CD4-positive, alpha-beta T cell (primary cell): ENCODE data around the gene TMEM62. TPM values are rescaled to one million over a fixed set of nuclear protein-coding genes. Genes with fewer than 3 reads are reported as not detected.

ENCODE experiments used
- ATAC-seq: fragments of 200-7000 bp; cut with Tn5 transposase; one replicate; pipeline ENCODE4 v1.10.0; 2022; ENCODE audit warnings: mild to moderate bottlenecking; ENCODE audit not compliant: poor library complexity
- CTCF ChIA-PET: fragments of 350-600 bp; sonication (Branson Sonifier 250); formaldehyde crosslinking; loops from one replicate; lab custom pipeline; 2021; ENCODE audit warnings: antibody characterized with exemption, inconsistent platforms; lab: Charles Lee
- POLR2A ChIA-PET: fragments of 350-600 bp; sonication (Branson Sonifier 250); formaldehyde crosslinking; loops from one replicate; lab custom pipeline; 2021; ENCODE audit warnings: antibody characterized with exemption, inconsistent platforms; lab: Charles Lee
- DNase-seq, 14 experiments: peaks; one replicate each; pipeline ENCODE4 v3.0.0-alpha.2; 2013 to 2020; ENCODE audit warnings: mixed read lengths in 2 of 14
- H3K27ac ChIP-seq, 2 donors: one replicate each; pipeline versions ENCODE4 v1.5.1 to v1.7.0; 2013; ENCODE audit warnings: low read length in 2 of 2, low read depth in 1 of 2, mild to moderate bottlenecking in 1 of 2
- H3K27me3 ChIP-seq, 2 experiments: 1 replicate in 1 of 2; 2 replicates in 1 of 2; pipeline versions ENCODE4 v1.6.1 to v1.7.0; 2013; ENCODE audit warnings: low read length in 2 of 2, control low read depth in 1 of 2, mild to moderate bottlenecking in 1 of 2, moderate library complexity in 1 of 2; ENCODE audit not compliant: insufficient read depth in 2 of 2, control insufficient read depth in 1 of 2
- H3K36me3 ChIP-seq: one replicate; pipeline ENCODE4 v1.6.1; 2013; ENCODE audit warnings: low read length, control low read depth; ENCODE audit not compliant: insufficient read depth
- H3K4me1 ChIP-seq: one replicate; pipeline ENCODE4 v1.6.1; 2013; ENCODE audit warnings: low read length, control low read depth; ENCODE audit not compliant: insufficient read depth
- H3K4me3 ChIP-seq: one replicate; pipeline ENCODE4 v1.5.1; 2013; ENCODE audit warnings: mild to moderate bottlenecking, low read length, moderate library complexity
- H3K9me3 ChIP-seq, 2 experiments: 1 replicate in 1 of 2; 2 replicates in 1 of 2; pipeline versions ENCODE4 v1.6.1 to v1.7.0; 2013; ENCODE audit warnings: low read length in 2 of 2, mild to moderate bottlenecking in 2 of 2, control low read depth in 1 of 2, moderate library complexity in 1 of 2; ENCODE audit not compliant: control insufficient read depth in 1 of 2, insufficient read depth in 1 of 2
- H3K27ac Mint-ChIP-seq: one replicate; pipeline ENCODE4 v1.8.0; 2020; ENCODE audit warnings: mixed read lengths
- H3K27me3 Mint-ChIP-seq: one replicate; pipeline ENCODE4 v1.8.0; 2021; ENCODE audit warnings: mixed read lengths
- H3K36me3 Mint-ChIP-seq: one replicate; pipeline ENCODE4 v1.8.0; 2021; ENCODE audit warnings: low read depth, mixed read lengths
- H3K4me1 Mint-ChIP-seq: one replicate; pipeline ENCODE4 v1.8.0; 2021; ENCODE audit warnings: low read depth, mixed read lengths
- H3K4me3 Mint-ChIP-seq: one replicate; pipeline ENCODE4 v1.8.0; 2020; ENCODE audit warnings: mild to moderate bottlenecking, mixed read lengths
- H3K9me3 Mint-ChIP-seq: one replicate; pipeline ENCODE4 v1.8.0; 2020; ENCODE audit warnings: mixed read lengths
- CTCF ChIP-seq: fragments of 200-600 bp; IDR thresholded peaks from one replicate; pipeline ENCODE4 v1.8.0; 2022; ENCODE audit warnings: antibody characterized with exemption, mild to moderate bottlenecking
- intact Hi-C, 2 experiments: fragments of 100-400 bp; cut with DNase I in 1 of 2; cut with micrococcal nuclease in 1 of 2; formaldehyde crosslinking; loops; one replicate each; pipeline versions ENCODE4 v1.15.1 to v1.9.0; 2023 to 2025; cut with DNase I, micrococcal nuclease
- total RNA-seq, 174 experiments: library from RNA in 2 of 174; stranded (reverse) in 2 of 174; gene quantifications; one replicate each; pipeline ENCODE4 v1.2.3 and lab custom pipeline; 2021 to 2026

The TMEM62 gene
- total RNA-seq, 2 experiments from 2014 or later = 17.5 to 22.5 TPM

DNA sequence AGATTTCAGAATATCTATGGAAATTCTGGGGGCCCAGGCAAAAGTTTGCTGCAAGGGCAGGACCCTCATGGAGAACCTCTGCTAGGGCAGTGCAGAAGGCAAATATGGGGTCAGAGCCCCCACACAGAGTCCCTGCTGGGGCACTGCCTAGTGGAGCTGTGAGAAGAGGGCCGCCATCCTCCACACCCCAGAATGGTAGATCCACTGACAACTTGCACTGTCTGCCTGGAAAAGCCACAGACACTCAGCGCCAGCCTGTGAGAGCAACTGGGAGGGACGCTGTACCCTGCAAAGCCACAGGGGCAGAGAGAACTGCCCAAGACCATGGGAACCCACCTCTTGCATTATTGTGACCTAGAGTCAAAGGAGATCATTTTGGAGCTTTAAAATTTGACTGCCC, 65.6 kb downstream of the TMEM62 start:
- CTCF ChIA-PET = no interaction called here

DNA sequence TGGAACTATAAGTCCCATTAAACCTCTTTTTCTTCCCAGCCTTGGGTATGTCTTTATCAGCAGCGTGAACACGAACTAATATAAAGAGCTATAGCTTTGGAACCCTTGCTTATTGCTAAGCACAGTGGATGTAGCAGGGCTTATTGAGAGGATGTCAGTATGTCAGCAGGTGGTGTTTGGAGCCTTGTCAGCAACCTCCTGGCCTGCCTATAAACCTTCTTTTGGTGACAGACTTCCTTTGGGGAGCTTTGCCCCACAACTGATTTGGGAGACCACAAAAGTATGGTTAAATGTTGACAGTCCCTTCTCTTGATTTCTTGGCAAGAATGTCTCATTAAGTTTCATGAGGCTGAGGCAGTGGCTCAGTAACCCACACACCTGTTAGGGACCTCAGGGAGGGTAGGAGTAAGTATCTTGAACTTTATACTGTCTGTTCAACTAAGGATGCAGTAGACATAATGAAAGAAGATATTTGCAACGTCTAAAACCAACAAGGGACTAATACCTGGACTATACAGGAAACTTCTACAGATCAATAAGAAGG, 66.6 kb downstream of the TMEM62 start:
- Histone ChIP-seq H3K36me3 (peaks cover 25% of the 10 kb centered on the region), H3K4me1 (peaks cover 3% of the 10 kb centered on the region), H3K27me3 (no peaks in the 10 kb centered on the region), H3K27ac (no peak overlapping the region), H3K4me3 (no peak overlapping the region), H3K9me3 (peaks cover 0 to 7% of the 10 kb centered on the region in 2 experiments)
- Mint-ChIP-seq H3K4me3 (no peak overlapping the region), H3K27me3 (no peaks in the 10 kb centered on the region), H3K36me3 (peaks cover 38% of the 10 kb centered on the region), H3K4me1 (peaks cover 6% of the 10 kb centered on the region), H3K27ac (no peak overlapping the region), H3K9me3 (peaks cover 5% of the 10 kb centered on the region)
- intact Hi-C loops = no loop called here
- no peak for ATAC-seq
- ChIA-PET POLR2A (no interaction called here), CTCF (no interaction called here)
- no peak for DNase-seq
- no peak for TF ChIP-seq CTCF

More for the DNA sequence above, 65.6 kb downstream of the TMEM62 start:
- H3K36me3 Mint-ChIP-seq = peaks cover 47% of the 10 kb centered on the region
- intact Hi-C loops = no loop called here
- H3K9me3 Mint-ChIP-seq = peaks cover 5% of the 10 kb centered on the region
- Histone ChIP-seq H3K27me3 (no peaks in the 10 kb centered on the region), H3K9me3 (peaks cover 0 to 7% of the 10 kb centered on the region in 2 experiments), H3K27ac (no peak overlapping the region), H3K36me3 (peaks cover 35% of the 10 kb centered on the region), H3K4me3 (no peak overlapping the region), H3K4me1 (no peaks in the 10 kb centered on the region)
- H3K27me3 Mint-ChIP-seq = no peaks in the 10 kb centered on the region
- DNase-seq (no peak), ATAC-seq (no peak)
- H3K27ac Mint-ChIP-seq = no peak overlapping the region
- H3K4me3 Mint-ChIP-seq = no peak overlapping the region
- TF ChIP-seq CTCF = no peak
- H3K4me1 Mint-ChIP-seq = no peaks in the 10 kb centered on the region
- POLR2A ChIA-PET = no interaction called here

DNA sequence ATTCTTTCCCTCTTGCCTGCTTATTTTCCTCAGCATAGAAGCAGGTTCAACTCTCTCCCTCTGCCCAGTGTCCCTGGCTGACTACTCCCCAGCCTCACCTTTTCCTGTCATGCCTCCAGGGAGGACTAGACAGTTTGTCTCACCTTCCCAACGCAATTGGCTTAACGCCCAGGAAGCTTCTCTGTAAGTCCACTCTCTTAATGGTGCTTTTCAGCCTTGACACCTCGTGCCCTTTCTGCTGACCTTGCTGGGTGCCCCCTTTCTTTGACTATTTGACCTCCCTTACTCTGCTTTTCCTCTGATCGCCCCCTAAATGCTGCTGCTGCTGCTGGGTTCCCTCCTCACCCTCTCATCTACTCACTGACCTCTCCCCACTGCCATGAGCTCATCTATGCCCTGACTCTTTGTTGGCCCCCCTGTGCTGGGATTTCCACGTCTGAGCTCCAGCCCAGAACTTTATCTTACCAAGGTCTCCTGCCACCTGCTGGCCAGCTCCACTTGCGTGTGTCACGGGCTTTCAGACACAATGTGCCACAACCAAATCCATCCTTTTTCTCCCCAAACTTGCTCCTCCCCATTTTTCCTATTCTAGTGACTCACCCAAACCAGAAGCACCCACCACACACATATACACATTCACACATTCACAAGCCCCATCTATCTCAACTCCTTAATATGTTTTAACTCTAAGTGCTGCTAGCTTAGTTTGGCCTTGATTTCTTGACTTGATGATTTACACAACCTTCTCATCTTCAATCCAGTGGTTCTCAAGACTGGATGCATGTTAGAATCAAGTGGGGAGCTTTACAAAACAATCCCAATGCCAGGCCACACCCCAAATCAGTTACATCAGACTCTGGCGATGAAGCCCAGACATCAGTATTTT, 70.9 kb downstream of the TMEM62 start:
- Histone ChIP-seq H3K36me3 (no peaks in the 10 kb centered on the region), H3K9me3 (no peaks in the 10 kb centered on the region), H3K27ac (no peak overlapping the region), H3K4me3 (no peak overlapping the region), H3K4me1 (peaks cover 3% of the 10 kb centered on the region), H3K27me3 (peaks cover 3 to 8% of the 10 kb centered on the region in 2 experiments)
- Mint-ChIP-seq H3K27ac (no peak overlapping the region), H3K9me3 (no peaks in the 10 kb centered on the region), H3K36me3 (peaks cover 6% of the 10 kb centered on the region), H3K4me1 (peaks cover 6% of the 10 kb centered on the region), H3K27me3 (peaks cover 7% of the 10 kb centered on the region), H3K4me3 (no peak overlapping the region)
- ATAC-seq (peak; percentile 56), DNase-seq (peak in 13 of 14 experiments; percentile 24 to 71 (median 37))
- POLR2A ChIA-PET = interaction anchor here (0.6 kb wide), 1 partner anchor 25 kb away, joined by 3 read pairs; no protein-coding TSS in a partner anchor
- peak; percentile 58 for TF ChIP-seq CTCF
- CTCF ChIA-PET = interaction anchor here (0.6 to 1.4 kb wide), 6 partner anchors 8 to 1268 kb away, joined by 3 to 5 read pairs (median 3); no protein-coding TSS in a partner anchor
- intact Hi-C loops = loop anchor here in 1 of 2 experiments (1.0 kb wide), 1 partner anchor 500 kb away; no protein-coding TSS in a partner anchor
